Glomerular endothelial cell (primary cell): ENCODE measurements around the gene PDGFRA. TPM values are rescaled to one million over a fixed set of nuclear protein-coding genes. Genes with fewer than 3 reads are reported as not detected.

Experiments
- DNase-seq: peaks from one replicate; pipeline ENCODE4 v3.0.0-alpha.2; 2011; ENCODE audit warnings: low read depth, low spot score; ENCODE audit errors: extremely low read depth
- total RNA-seq: library from RNA; depleted of rRNA; stranded (reverse); fragments of >200 nt; gene quantifications from 2 replicates; pipeline ENCODE4 v1.2.3, GENCODE V29; 2015

Gene PDGFRA
- total RNA-seq, 1 donor from 2014 or later = 1.1 TPM

- no peak for DNase-seq
Measured at GRCh38 chr4:54254915-54255246, 25.8 kb downstream of the PDGFRA start.

- DNase-seq = no peak
Measured at GRCh38 chr4:54255881-54256280, 26.8 kb downstream of the PDGFRA start.

DNA sequence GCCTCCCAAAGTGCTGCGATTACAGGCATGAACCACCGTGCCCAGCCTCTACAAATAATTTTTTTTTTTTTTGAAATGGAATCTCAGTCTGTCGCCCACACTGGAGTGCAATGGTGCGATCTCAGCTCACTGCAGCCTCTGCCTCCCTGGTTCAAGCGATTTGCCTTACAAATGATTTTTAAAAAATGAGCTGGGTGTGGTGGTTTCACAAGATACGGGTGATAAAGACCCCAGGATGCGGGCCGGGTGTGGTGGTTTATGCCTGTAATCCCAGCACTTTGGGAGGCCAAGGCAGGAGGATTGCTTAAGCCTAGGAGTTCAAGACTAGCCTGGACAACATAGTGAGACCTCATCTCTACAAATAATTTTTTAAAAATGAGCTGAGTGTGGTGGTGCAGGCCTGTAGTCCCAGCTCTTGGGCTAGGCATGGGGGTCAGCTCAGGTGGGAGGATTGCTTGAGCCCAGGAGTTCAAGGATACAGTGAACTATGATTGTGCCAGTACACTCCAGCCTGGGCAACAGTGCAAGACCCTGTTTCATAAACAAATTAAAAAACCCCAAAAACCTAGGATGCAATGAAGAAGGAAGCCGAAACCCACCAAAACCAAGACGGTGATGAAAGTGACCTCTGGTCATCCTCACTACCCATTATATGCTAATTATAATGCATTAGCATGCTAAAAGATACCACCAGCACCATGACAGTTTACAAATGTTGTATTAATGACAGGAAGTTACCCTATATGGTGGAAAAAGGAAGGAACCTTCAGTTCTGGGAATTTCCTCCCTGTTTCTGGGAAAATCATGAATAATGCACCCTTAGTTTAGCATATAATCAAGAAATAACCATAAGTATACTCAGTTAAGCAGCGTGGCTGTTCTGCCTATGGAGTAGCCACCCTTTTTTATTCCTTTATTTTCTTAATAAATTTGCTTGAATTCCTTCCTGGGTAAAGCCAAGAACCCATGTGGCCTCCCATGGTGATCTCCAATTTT, 27.7 kb downstream of the PDGFRA start:
- no peak for DNase-seq

- DNase-seq = no peak
Measured at GRCh38 chr4:54265366-54265765, 36.3 kb downstream of the PDGFRA start.

DNA sequence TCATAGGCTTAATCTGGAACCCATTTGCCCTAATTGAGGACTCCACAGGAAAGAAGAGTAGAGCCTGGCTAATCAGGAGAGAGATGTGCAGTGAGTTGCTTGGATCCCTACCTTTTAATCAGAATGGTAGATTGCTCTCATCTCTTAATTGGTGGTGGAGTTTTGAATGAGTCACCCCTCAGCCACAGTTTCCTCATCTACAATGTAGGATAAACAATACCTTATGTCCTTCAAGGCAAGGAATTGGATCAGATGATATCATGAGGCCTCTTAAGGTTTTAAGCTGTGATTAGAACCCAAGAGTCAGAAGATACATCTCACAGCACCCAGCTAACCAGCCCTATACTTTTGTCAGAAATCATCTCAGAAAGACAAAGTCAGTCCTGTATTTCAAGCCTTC, 39.1 kb downstream of the PDGFRA start:
- DNase-seq = no peak

DNA sequence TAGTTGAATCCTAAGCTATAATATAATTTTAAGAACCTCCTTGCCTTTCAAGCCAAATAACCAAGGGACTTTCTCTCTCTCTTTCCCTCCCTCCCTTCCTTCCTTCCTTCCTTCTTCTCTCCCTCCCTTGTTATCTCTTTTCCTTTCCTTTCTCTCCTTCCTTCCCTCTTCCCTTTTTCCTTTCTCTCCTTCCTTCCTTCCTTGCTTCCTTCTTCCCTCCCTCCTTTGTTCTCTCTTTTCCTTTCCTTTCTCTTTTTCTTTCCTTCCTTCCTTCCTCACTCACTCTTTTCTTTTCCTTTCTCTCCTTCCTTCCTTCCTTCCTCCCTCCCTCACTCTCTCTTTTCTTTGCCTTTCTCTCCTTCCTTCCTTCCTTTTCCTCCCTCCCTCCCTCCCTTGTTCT, 42.4 kb downstream of the PDGFRA start:
- no peak for DNase-seq

- no peak for DNase-seq
Measured at GRCh38 chr4:54272051-54272450, 43.0 kb downstream of the PDGFRA start.

GRCh38 chr4:54274264-54274663, 45.2 kb downstream of the PDGFRA start:
- no peak for DNase-seq

DNA sequence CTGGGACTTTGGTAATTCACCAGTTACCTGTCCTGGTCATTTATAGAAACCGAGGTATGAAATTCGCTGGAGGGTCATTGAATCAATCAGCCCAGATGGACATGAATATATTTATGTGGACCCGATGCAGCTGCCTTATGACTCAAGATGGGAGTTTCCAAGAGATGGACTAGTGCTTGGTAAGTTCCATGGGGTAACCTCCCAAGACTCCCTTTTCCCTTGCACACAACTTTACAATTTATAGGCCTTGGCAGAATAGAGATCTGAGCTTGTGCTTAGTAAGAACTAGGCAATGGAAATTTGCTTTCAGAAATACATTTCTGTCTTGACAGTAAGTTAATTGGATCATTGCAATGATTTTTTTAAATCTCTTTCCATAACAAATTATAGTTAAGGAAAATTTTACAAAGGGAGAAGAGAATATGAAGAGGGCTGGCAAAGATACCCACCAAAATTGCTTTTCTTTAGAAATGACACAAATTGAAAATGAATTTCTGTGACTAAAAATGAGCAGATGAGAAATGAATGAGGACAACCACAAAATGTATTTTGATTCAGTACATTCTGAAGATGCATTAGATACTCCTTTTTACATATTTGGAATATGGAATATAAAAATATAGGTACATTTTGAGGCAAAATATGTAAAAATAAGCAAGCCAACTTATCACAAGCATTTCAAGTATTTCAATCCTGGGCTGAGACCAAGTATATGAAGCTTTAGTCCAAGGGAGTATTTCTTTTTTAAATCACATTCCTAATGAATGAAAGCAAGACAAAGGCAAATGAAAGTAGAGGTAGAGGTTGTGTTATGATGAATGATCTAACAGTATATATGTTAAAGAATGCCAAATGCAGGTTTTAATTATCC, 45.9 kb downstream of the PDGFRA start:
- DNase-seq = no peak

- DNase-seq = no peak
Measured at GRCh38 chr4:54276641-54277430, 47.7 kb downstream of the PDGFRA start.

- DNase-seq = peak; percentile 69
Measured at GRCh38 chr4:54277691-54278090, 48.6 kb downstream of the PDGFRA start.

GRCh38 chr4:54278216-54278615, 49.1 kb downstream of the PDGFRA start:
- DNase-seq = no peak

- peak; percentile 88 for DNase-seq
Measured at GRCh38 chr4:54281054-54281766, 52.1 kb downstream of the PDGFRA start.

GRCh38 chr4:54282837-54283236, 53.7 kb downstream of the PDGFRA start:
- no peak for DNase-seq

DNA sequence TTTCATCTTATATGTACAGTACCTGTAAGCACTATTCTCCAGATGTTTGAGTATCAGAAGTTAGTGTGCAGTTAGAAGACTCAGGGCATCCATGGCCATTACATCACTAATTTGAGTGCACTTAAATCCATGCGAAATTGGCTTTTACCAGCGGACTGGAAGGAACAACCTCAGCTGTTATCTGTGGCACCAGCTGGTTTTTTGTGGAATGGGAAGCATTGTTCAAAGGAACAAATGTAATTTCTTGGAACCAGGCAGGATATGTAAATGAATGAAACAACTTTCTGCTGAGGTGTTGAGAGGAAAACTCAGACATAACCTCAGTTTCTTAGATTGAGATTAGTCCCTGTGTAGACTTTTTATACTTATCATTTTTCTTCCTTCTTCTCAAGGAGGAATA, 60.2 kb downstream of the PDGFRA start:
- DNase-seq = no peak

DNA sequence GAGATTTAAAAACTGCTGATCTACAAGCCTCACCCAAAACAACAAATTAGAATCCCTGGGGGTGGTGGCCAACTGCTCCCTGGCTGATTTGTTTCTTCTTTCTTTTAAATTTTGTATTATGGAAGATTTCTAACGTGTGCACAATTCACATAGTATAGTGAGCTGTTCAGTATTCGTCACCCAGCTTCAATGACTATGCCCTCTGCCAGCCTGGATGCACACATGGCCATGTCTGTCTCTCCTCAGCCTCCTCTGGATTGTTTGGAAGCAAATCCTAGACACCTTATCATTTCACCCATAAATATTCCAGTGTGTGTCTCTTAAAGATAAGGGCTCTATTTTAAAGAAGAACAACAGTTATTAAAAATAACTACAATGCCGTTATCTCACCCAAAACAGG, 61.9 kb downstream of the PDGFRA start:
- no peak for DNase-seq

- DNase-seq = no peak
Measured at GRCh38 chr4:54296548-54297203, 67.6 kb downstream of the PDGFRA start.

GRCh38 chr4:54308110-54308509, 79.0 kb downstream of the PDGFRA start:
- DNase-seq = no peak
